Stimulated activated CD8-positive, alpha-beta memory T cell treated with anti-CD3 and anti-CD28 coated beads, Interleukin-7, amount 100 ng/mL, for 4 hours (primary cell): ENCODE results near the gene CLEC17A.
"Not testable (repeated sequence)": the region's sequence is repeated elsewhere in the genome, so short reads cannot be mapped to it uniquely, and the experiment has no call there.

Source experiments
- DNase-seq, 2 donors: peaks; one replicate each; pipeline ENCODE4 v3.0.0-alpha.2; 2020; ENCODE audit warnings: low read depth in 2 of 2

The CLEC17A gene

DNA sequence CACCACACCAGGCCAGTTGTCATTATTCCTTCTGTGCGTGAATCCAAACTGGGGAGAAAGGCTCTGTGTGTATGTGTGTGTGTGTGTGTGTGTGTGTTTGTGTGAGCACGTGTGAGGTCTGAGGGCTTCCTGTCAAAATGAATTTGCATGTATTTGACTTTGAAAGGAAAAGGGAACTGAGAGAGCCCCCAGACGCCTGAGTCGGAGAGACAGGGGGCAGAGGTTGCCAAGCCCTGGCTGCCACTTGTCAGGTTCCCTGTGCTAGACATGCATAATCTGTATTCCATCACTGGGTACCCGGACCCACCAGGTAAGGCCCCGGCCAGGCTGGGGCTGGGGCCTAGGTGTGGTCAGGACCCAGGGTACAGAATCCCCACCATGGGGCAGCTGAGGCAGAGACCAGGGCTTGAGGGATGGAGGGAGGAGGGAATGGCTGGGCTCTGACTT, at the start of gene CLEC17A:
CLEC17A (plus strand) TSS at position 191 of the 447 bp plus-strand sequence; CDS start at position 268, 77 bp downstream.
- DNase-seq = no peak

- no peak for DNase-seq
These were observed 49.4 kb upstream of the CLEC17A start for GRCh38 chr19:14533450-14533849.

GRCh38 chr19:14536926-14537692, 45.8 kb upstream of the CLEC17A start:
- no peak for DNase-seq

GRCh38 chr19:14540741-14541525, 42.0 kb upstream of the CLEC17A start:
- no peak for DNase-seq

DNA sequence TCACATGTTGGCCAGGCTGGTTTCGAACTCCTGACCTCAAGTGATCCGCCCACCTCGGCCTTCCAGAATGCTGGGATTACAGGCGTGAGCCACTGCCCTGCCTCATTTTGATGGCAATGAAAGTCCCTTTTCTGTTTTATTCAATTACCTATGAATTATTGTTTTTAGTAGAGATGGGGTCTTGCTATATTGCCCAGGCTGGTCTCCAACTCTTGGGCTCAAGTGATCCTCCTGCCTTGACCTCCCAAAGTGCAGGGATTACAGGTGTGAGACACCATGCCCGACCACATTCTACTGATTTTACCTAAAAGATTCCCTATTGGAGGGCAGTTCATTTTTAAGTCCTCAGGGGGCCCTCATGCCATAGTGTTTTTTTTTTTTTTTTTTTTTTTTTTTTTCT, 40.9 kb upstream of the CLEC17A start:
- not testable (repeated sequence) for DNase-seq

DNA sequence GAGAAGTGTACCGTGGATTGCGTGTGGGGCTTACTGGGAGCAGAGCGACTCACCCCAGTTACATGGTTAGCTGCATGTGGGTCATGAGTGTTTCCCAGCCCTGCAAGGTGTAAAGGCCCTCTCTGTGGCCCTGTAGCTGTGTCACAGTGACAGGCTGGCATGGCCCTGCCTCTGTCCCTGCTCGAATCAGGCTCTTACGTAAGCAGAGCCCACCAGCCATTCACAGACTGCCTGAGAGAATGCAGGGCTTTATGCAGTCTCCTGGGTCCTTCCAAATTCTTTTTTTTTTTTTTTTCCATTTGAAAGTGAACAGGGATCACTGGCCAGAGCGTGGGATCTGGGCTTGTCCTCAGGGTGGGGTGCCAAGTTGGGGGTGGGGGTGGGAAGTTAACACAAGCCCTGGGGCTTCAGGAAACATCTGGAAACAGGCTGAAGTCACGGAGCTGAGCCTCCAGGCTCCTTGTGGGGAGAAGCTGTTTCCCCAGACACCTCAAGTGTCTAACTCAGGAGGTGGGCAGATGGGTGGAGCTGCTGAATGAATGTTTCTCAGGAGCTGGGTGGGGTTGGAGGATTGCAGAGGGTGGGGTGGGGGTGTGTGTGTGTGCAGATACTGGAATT, 40.1 kb upstream of the CLEC17A start:
- DNase-seq = no peak

DNA sequence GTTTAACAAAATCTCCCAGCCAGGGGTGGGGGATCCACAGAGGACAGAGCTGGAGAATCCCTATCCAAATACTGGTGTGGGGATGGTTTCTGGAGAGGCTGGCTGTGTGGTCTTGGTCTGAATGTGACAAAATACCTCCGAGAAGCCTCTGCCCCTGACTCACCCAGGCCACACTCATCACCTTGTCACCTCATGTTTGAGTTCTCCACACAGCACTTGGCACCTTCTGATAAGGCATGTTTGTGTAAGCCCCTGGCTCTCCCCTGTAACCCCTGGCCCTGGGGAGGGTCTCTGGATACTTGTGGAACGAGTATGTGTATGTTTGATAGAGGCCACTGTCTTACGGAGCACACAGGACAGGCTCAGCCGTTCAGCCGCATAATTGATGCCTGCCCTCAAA, 38.8 kb upstream of the CLEC17A start:
- no peak for DNase-seq

DNA sequence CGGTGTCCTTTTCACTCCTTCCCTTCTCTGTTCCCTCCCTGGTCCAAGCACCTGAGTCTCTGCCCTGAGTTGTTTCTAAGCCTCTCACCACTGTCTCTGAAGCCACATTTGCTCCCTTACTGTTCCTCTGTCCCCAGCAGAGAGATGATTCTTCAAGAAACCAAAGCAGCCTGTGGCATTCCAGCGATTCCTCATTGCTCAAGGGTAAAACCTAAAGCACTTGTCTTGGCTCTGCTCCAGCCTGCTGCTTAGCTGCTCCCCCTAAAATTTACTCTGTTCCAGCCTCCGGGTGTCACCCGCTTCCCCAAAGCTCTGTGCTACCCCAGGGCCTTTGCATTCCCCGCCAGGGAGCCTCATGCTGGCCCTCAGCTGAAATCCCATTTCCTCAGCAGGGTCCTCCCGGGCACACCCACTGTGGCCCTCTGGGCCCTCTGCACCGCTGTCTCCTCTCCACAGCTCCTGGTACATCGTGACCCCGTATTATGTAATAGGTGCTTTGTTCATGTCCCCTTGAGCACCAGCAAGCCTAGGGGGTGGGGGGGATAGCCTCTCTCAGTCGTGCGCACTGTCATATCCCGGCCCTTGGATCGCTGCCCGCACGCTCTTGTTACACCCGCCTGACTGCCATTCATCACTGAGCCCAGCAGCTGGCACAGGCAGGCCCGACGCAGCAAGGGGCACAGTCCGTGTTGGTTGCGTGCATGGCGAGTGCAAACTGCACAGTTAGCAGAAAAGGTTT, 37.7 kb upstream of the CLEC17A start:
- no peak for DNase-seq

GRCh38 chr19:14545716-14546082, 37.2 kb upstream of the CLEC17A start:
- DNase-seq = no peak

DNA sequence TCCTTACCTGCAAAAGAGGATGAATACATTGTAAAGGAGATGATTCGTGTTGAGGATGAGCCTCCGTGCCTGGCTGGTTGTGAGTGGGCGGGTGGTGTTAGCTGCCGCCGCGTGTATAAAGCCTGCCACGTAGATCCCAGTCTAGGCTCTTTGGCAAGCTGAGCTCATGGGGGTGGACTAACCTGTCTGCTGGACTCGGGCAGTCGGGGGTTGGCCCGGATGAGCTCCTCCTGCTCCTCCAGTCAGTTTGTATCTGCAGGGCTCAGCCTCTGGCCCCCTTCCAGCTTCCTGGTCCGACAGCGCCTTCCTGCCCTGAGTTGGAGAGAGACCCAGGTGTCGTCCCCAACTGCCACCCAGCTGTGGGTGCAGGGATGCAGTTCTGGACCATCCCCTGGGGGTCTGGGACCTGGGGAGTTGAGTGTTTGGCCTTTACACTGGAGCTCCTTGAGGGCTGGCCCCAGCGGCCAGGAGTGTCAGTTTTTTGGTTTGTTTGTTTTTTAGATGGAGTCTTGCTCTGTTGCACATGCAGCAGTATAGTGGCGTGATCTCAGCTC, 32.6 kb upstream of the CLEC17A start:
- DNase-seq = no peak

GRCh38 chr19:14551134-14552005, 31.5 kb upstream of the CLEC17A start:
- DNase-seq = peak; percentile 58

- not testable (repeated sequence) for DNase-seq
These were observed 30.9 kb upstream of the CLEC17A start for GRCh38 chr19:14552006-14552360.

DNA sequence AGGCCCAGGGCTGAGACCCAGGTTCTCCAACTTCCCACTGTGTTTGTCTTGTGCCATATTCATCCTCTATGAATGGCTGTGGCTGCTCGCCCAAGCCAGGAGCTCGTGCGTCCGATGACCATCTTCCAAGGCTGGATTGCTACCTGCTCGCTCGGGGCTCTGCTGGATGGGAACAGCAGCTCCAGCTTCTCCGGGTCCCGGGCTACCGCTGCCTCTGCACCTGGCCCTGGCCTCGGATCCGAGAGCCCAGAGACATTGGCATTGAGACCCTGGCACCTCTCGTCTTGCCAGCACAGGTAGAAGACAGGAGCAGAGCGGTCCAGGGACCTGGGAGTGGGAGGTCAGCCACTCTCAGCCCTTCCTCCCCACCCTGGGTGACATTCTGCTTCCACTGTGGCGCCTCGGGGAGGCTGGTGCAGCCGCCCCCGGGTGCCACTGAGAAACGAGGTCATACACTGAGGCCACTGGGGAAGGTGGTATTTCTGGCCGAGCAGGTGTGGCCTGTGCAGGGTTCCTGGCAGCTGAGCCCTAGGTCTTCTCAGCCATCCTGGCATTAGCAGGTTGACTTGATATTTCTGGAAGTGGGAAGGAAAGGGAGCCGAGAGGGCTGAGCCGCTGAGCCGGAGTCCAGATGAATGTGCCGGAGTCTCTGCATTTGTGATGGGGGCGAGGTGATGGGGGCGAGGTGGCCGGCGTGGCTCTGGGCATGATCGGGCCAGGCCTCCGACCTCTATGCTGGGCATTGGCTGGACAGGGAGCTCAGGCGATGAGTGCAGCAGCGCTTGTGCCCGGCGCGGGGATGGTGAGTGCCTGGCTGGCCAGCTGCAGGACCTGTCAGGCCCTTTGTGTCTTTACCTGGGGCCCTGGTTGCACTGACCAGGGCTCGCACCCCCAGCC, 29.6 kb upstream of the CLEC17A start:
- no peak for DNase-seq

DNA sequence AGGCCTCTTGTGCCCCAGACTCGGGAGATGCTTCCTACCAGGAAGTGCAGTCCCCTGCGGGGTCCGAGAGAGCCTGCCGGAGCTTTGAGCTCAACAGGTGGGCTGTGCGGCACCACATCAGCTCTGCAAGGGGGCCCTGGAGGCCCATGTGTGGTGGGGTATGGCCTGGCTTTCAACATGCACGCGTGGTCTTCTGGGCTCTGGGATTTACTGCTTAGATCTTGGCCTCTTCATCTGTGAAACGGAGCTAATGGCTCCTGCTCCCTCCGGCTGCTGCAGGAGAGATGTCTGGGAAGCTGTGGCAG, 29.0 kb upstream of the CLEC17A start:
- DNase-seq = no peak

GRCh38 chr19:14554382-14554812, 28.5 kb upstream of the CLEC17A start:
- no peak for DNase-seq

DNA sequence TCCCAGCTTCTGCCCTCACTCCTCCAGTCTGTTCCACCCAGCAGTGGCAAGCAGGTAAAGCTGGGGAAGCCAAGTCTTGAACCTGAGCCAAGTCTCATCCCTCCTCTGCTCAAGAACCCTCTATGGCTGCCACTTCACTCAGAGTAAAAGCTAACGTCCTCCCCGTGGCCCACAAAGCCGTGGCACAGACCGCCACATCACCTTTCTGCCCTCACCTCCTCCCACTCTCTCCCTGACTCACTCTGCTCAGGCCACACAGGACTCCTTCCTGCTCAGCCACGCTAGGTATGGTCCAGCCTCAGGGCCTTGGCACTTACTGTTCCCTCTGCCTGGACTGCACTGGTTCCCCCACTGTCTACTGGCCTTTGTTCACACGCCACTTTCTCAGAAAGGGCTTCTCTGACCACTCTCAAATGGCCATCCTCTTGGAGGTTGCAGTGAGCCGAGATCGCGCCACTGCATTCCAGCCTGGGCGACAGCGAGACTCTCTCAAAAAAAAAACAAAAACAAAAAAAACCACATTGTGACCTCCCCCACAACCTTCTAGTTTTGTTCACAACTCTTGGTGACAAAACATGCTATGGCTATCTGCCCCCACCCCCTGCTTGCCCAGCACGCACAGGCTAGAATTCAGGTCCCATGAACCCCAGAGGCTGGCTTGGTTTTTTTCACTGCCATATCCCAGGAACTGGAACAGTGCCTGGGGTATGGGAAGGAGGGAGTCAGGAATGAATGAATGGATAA, 26.8 kb upstream of the CLEC17A start:
- no peak for DNase-seq

GRCh38 chr19:14556662-14557188, 26.2 kb upstream of the CLEC17A start:
- peak; percentile 45 to 63 for DNase-seq

DNA sequence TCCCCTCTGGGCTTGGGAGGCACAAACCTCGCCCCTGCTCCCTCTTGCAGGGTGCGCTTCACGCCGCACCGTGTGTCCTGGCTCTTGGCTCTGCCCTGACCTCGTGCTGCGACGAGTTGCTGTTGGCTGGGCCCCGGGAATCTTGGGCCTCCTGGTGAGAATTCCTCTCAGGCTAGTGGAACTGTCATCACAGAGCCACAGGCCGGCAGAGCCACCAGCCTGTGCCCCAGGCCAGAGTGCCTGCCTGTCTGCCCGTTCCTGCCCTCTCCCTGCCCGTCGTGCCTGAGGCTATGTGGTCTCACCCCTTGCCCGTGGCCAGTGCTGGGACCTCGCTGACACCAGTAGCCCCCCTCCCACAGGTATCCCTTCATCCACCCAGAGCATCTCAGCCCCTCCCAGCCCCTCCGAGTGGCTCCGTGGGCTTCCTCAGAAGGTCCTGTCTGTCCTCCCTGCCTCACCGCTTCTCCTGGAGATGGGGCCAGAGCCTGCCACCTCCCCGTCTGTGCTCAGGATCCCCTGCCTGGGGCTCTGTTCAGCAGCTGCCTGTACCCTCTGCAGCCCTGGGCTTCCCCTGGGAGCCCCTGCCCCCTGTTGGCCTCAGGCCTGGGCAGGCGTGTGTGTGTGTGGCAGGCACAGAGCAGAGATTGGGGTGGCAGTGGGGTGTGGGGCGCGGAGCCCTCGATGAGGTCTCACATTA, 24.4 kb upstream of the CLEC17A start:
- no peak for DNase-seq
